ENCODE measurements around the gene NHLRC2.

NHLRC2 gene

GRCh38 chr10:113945687-113946085 is 91.2 kb downstream of the NHLRC2 start:
- no peak for TF ChIP-seq CTCF (IDR thresholded peaks at IDR 0.05)

GRCh38 chr10:113947184-113948041 is 93.0 kb downstream of the NHLRC2 start:
- H3K27me3 ChIP-seq (ENCODE audit: control insufficient read depth, insufficient read depth, low read length): no peaks in the 10 kb centered on the region
- no peak overlapping the region for H3K27ac ChIP-seq
- no peaks in the 10 kb centered on the region for H3K36me3 ChIP-seq (ENCODE audit: control insufficient read depth, insufficient read depth, low read length)
- H3K9me3 ChIP-seq (ENCODE audit: control insufficient read depth, low read length): no peaks in the 10 kb centered on the region
- no peaks in the 10 kb centered on the region for H3K79me2 ChIP-seq
- H3K9ac ChIP-seq: no peak overlapping the region
- no peak overlapping the region for H3K4me2 ChIP-seq (ENCODE audit: low read length)
- no peak overlapping the region for H2AFZ ChIP-seq
- no peak for TF ChIP-seq CTCF (IDR thresholded peaks at IDR 0.05)
- no peaks in the 10 kb centered on the region for H3K4me1 ChIP-seq
- no peak overlapping the region for H3K4me3 ChIP-seq (ENCODE audit: low read depth, low read length)

More at GRCh38 chr10:113945687-113946085, 91.2 kb downstream of the NHLRC2 start:
- H3K27me3 ChIP-seq (ENCODE audit: control insufficient read depth, insufficient read depth, low read length): no peaks in the 10 kb centered on the region
- no peaks in the 10 kb centered on the region for H3K79me2 ChIP-seq
- H3K4me3 ChIP-seq (ENCODE audit: low read depth, low read length): no peak overlapping the region
- no peaks in the 10 kb centered on the region for H3K36me3 ChIP-seq (ENCODE audit: control insufficient read depth, insufficient read depth, low read length)
- no peak overlapping the region for H3K9ac ChIP-seq
- H3K9me3 ChIP-seq (ENCODE audit: control insufficient read depth, low read length): no peaks in the 10 kb centered on the region
- H3K27ac ChIP-seq: no peak overlapping the region
- no peak overlapping the region for H2AFZ ChIP-seq
- no peaks in the 10 kb centered on the region for H3K4me1 ChIP-seq
- no peak overlapping the region for H3K4me2 ChIP-seq (ENCODE audit: low read length)

GRCh38 chr10:113948048-113948447 is 93.6 kb downstream of the NHLRC2 start:
- TF ChIP-seq CTCF (IDR thresholded peaks at IDR 0.05): no peak

GRCh38 chr10:113950268-113950667 is 95.8 kb downstream of the NHLRC2 start:
- Histone ChIP-seq H3K36me3 (ENCODE audit: control insufficient read depth, insufficient read depth, low read length) (no peaks in the 10 kb centered on the region), H3K9me3 (ENCODE audit: control insufficient read depth, low read length) (no peaks in the 10 kb centered on the region), H3K27me3 (ENCODE audit: control insufficient read depth, insufficient read depth, low read length) (no peaks in the 10 kb centered on the region), H3K79me2 (no peaks in the 10 kb centered on the region), H2AFZ (no peak overlapping the region), H3K4me2 (ENCODE audit: low read length) (no peak overlapping the region), H3K4me3 (ENCODE audit: low read depth, low read length) (no peak overlapping the region), H3K9ac (no peak overlapping the region), H3K4me1 (no peaks in the 10 kb centered on the region), H3K27ac (no peak overlapping the region)
- TF ChIP-seq CTCF (IDR thresholded peaks at IDR 0.05): no peak

More at GRCh38 chr10:113948048-113948447, 93.6 kb downstream of the NHLRC2 start:
- Histone ChIP-seq H3K4me3 (ENCODE audit: low read depth, low read length) (no peak overlapping the region), H3K27me3 (ENCODE audit: control insufficient read depth, insufficient read depth, low read length) (no peaks in the 10 kb centered on the region), H3K27ac (no peak overlapping the region), H3K36me3 (ENCODE audit: control insufficient read depth, insufficient read depth, low read length) (no peaks in the 10 kb centered on the region), H3K4me1 (no peaks in the 10 kb centered on the region), H3K4me2 (ENCODE audit: low read length) (no peak overlapping the region), H3K79me2 (no peaks in the 10 kb centered on the region), H2AFZ (no peak overlapping the region), H3K9ac (no peak overlapping the region), H3K9me3 (ENCODE audit: control insufficient read depth, low read length) (no peaks in the 10 kb centered on the region)
